Liver (tissue), 3 donors: Measurements from ENCODE around the gene GPHA2.

ENCODE experiments used
- CTCF ChIP-seq: fragments of 150-350 bp; IDR thresholded peaks from 2 replicates; pipeline ENCODE4 v1.5.1; 2017; ENCODE audit warnings: improper control_type of control experiment, low read depth, low read length; ENCODE audit not compliant: missing input control
- FOXA1 ChIP-seq: IDR thresholded peaks from 2 replicates; pipeline ENCODE4 v1.6.1; 2016; ENCODE audit warnings: antibody characterized with exemption
- TAF1 ChIP-seq: conservative IDR thresholded peaks from 2 replicates; pipeline ENCODE4 v1.6.1; 2016; ENCODE audit warnings: antibody characterized with exemption, mild to moderate bottlenecking
- donor health status: healthy.
- donor health status: healthy.

- TF ChIP-seq CTCF: no peak
- TF ChIP-seq TAF1: no peak
- TF ChIP-seq FOXA1: no peak
Measured at GRCh38 chr11:64891880-64892279, 43.8 kb downstream of the GPHA2 start.
